HG03565 (cell line): Measurements from ENCODE around the gene ZNF491.
"Not testable (repeated sequence)": the region's sequence is repeated elsewhere in the genome, so short reads cannot be mapped to it uniquely, and the experiment has no call there.

Source experiments
- ATAC-seq: cut with Tn5 transposase; IDR thresholded peaks from one replicate; pipeline ENCODE4 v1.9.1; 2021; ENCODE audit warnings: mild to moderate bottlenecking, moderate library complexity; ENCODE audit not compliant: unreplicated experiment

ZNF491 gene

GRCh38 chr19:11806354-11807098 lies 8.2 kb downstream of the ZNF491 start:
- no peak for ATAC-seq

- ATAC-seq = no peak
Measured at GRCh38 chr19:11807099-11807380, 8.7 kb downstream of the ZNF491 start.

GRCh38 chr19:11813703-11814028 lies 15.3 kb downstream of the ZNF491 start:
- ATAC-seq = peak; percentile 22

GRCh38 chr19:11814029-11814699 lies 15.8 kb downstream of the ZNF491 start, which contains the start of gene ZNF440:
Gene ZNF440 (plus strand): TSS chr19:11814273. CDS start chr19:11814448, 175 bp downstream.
- peak; percentile 94 for ATAC-seq

- no peak for ATAC-seq
Measured at GRCh38 chr19:11814700-11815035, 16.3 kb downstream of the ZNF491 start.

GRCh38 chr19:11821474-11822109 lies 23.3 kb downstream of the ZNF491 start:
- no peak for ATAC-seq

GRCh38 chr19:11828957-11829876 lies 30.9 kb downstream of the ZNF491 start:
- ATAC-seq = not testable (repeated sequence)

- no peak for ATAC-seq
Measured at GRCh38 chr19:11832253-11832912, 34.1 kb downstream of the ZNF491 start.

- no peak for ATAC-seq
Measured at GRCh38 chr19:11833541-11833940, 35.2 kb downstream of the ZNF491 start.

- ATAC-seq = not testable (repeated sequence)
Measured at GRCh38 chr19:11835626-11836066, 37.3 kb downstream of the ZNF491 start.

- no peak for ATAC-seq
Measured at GRCh38 chr19:11843722-11844121, 45.4 kb downstream of the ZNF491 start.

- ATAC-seq = not testable (repeated sequence)
Measured at GRCh38 chr19:11847615-11848014, 49.3 kb downstream of the ZNF491 start.

- peak; percentile 11 for ATAC-seq
Measured at GRCh38 chr19:11848200-11848593, 49.9 kb downstream of the ZNF491 start.

GRCh38 chr19:11848594-11849469 lies 50.5 kb downstream of the ZNF491 start, which contains the start of gene ZNF439:
Gene ZNF439 (plus strand): TSS chr19:11848726. CDS start chr19:11848868, 142 bp downstream.
- ATAC-seq = peak; percentile 74

GRCh38 chr19:11850289-11850688 lies 52.0 kb downstream of the ZNF491 start:
- not testable (repeated sequence) for ATAC-seq

- ATAC-seq = no peak
Measured at GRCh38 chr19:11853358-11853757, 55.0 kb downstream of the ZNF491 start.

GRCh38 chr19:11856596-11857250 lies 58.4 kb downstream of the ZNF491 start:
- ATAC-seq = no peak
